Measurements from ENCODE around the gene CKS2. TPM values are rescaled to one million over a fixed set of nuclear protein-coding genes. Genes with fewer than 3 reads are reported as not detected.
"Not testable (repeated sequence)": the region's sequence is repeated elsewhere in the genome, so short reads cannot be mapped to it uniquely, and the experiment has no call there.

The CKS2 gene
- 10 to 100 TPM in 3 of 4 donors, 1 to 10 TPM in 1; 4.2 to 57.0 (median 19.1) TPM for total RNA-seq

- peak within 1 kb of the TSS; percentile 99 to 100 for H3K27ac ChIP-seq
- DNase-seq: peak; percentile 100
- H3K27me3 ChIP-seq: no peaks in the 10 kb centered on the region
- intact Hi-C loops (cut with DNase I; ENCODE audit: low total_unique reads): no loop called here
- TF ChIP-seq POLR2A (IDR thresholded peaks at IDR 0.05) (peak; percentile 95), CTCF (IDR thresholded peaks at IDR 0.05) (peak in 1 of 4 experiments; percentile 41)
- peaks cover 0 to 10% of the 10 kb centered on the region in 2 donors for H3K4me1 ChIP-seq
- no peaks in the 10 kb centered on the region for H3K36me3 ChIP-seq
- peak within 1 kb of the TSS; percentile 57 to 60 for H3K4me3 ChIP-seq
- no peaks in the 10 kb centered on the region for H3K9me3 ChIP-seq
These were observed at the start of gene CKS2 for GRCh38 chr9:89310475-89311345. Gene CKS2, plus strand, starts transcription at chr9:89311195. Its CDS starts 98 bp downstream, at chr9:89311293.

GRCh38 chr9:89273528-89274279, 37.3 kb upstream of the CKS2 start:
- intact Hi-C loops (cut with DNase I; ENCODE audit: low total_unique reads): no loop called here
- TF ChIP-seq CTCF (IDR thresholded peaks at IDR 0.05) (no peak), POLR2A (IDR thresholded peaks at IDR 0.05) (no peak)
- Histone ChIP-seq H3K4me3 (no peak overlapping the region), H3K27ac (no peak overlapping the region), H3K36me3 (no peaks in the 10 kb centered on the region), H3K4me1 (no peaks in the 10 kb centered on the region), H3K27me3 (no peaks in the 10 kb centered on the region), H3K9me3 (peaks cover 0 to 5% of the 10 kb centered on the region in 2 donors)
- no peak for DNase-seq

DNA sequence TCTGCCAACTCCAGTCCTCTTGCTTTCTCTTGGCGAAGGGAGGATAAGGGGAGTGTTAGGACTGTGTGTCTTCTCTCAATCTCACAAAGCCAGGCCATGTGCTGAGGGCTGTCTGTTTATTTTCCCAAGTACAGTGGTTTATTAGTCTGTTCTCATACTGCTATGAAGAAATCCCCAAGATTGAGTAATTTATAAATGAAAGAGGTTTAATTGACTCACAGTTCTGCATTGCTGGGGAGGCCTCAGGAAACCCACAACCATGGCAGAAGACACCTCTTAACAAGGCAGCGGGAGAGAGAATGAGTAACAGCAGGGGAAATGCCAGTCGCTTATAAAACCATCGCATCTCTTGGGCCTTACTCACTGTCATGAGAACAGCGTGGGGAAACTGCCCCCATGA, 36.2 kb upstream of the CKS2 start:
- Histone ChIP-seq H3K4me1 (no peaks in the 10 kb centered on the region), H3K4me3 (no peak overlapping the region), H3K36me3 (no peaks in the 10 kb centered on the region), H3K27ac (no peak overlapping the region), H3K9me3 (peaks cover 0 to 5% of the 10 kb centered on the region in 2 donors), H3K27me3 (no peaks in the 10 kb centered on the region)
- no peak for DNase-seq
- intact Hi-C loops (cut with DNase I; ENCODE audit: low total_unique reads): no loop called here
- TF ChIP-seq POLR2A (IDR thresholded peaks at IDR 0.05) (no peak), CTCF (IDR thresholded peaks at IDR 0.05) (no peak)

- H3K4me3 ChIP-seq; H3K4me1 ChIP-seq; H3K9me3 ChIP-seq; DNase-seq; H3K27me3 ChIP-seq; H3K27ac ChIP-seq; H3K36me3 ChIP-seq; intact Hi-C loops (cut with DNase I; ENCODE audit: low total_unique reads): not testable (repeated sequence)
These were observed 35.0 kb upstream of the CKS2 start for GRCh38 chr9:89276040-89276439.

DNA sequence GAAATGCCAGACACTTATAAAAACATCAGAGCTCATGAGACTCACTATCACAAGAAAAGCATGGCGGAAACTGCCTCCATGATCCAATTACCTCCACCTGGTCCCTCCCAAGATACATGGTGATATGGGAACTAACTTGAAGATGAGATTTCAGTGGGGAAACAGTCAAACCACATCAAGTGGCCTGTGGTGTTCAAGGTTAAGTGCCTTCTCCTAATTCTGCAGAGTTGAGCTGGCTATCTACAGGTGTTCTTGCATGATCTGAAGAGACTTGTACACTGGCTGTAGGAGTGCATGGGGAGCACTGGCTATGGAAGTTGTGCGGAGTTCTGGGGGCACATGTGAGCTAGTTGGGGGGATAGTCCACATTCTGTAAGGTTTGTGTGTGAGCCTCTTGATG, 34.0 kb upstream of the CKS2 start:
- no peaks in the 10 kb centered on the region for H3K27me3 ChIP-seq
- H3K4me3 ChIP-seq: no peak overlapping the region
- intact Hi-C loops (cut with DNase I; ENCODE audit: low total_unique reads): no loop called here
- no peaks in the 10 kb centered on the region for H3K36me3 ChIP-seq
- DNase-seq: no peak
- H3K27ac ChIP-seq: no peak overlapping the region
- peaks cover 0 to 5% of the 10 kb centered on the region in 2 donors for H3K9me3 ChIP-seq
- no peak for TF ChIP-seq CTCF (IDR thresholded peaks at IDR 0.05)
- no peak for TF ChIP-seq POLR2A (IDR thresholded peaks at IDR 0.05)
- H3K4me1 ChIP-seq: peaks cover 0 to under 1% of the 10 kb centered on the region in 2 donors

Data from uterus (tissue), 4 donors.